SK-N-MC (cell line): Measurements from ENCODE around the gene COL5A2.
A peak's percentile ranks its signal among the peaks of the same experiment; 100 is the strongest.

Experiments
- DNase-seq: peaks from one replicate; pipeline ENCODE4 v3.0.0-alpha.2; 2011; ENCODE audit warnings: low read depth, low spot score
- H3K27ac ChIP-seq: fragments of 200-600 bp; sonication (generic); 2 replicates; pipeline ENCODE4 v1.5.1; 2016; ENCODE audit warnings: mixed run types
- H3K36me3 ChIP-seq: fragments of 200-600 bp; sonication (generic); 2 replicates; pipeline ENCODE4 v1.6.1; 2017; ENCODE audit warnings: antibody characterized with exemption, low read length, mixed read lengths; ENCODE audit not compliant: insufficient read depth
- H3K4me3 ChIP-seq: fragments of 200-600 bp; sonication (generic); 2 replicates; pipeline ENCODE4 v1.5.1; 2016
- H3K9ac ChIP-seq: fragments of 200-600 bp; sonication (generic); 2 replicates; pipeline ENCODE4 v1.8.0; 2017; ENCODE audit warnings: mixed run types, mixed read lengths; ENCODE audit not compliant: insufficient read length
- H3K9me3 ChIP-seq: fragments of 200-600 bp; sonication (generic); 2 replicates; pipeline ENCODE4 v1.6.1; 2017; ENCODE audit warnings: low read depth, mild to moderate bottlenecking, antibody characterized with exemption, low read length, moderate library complexity, mixed read lengths
- EZH2 ChIP-seq: fragments of 200-600 bp; sonication (generic); IDR thresholded peaks from one replicate; pipeline ENCODE4 v1.6.1; 2017; ENCODE audit warnings: antibody characterized with exemption
- FOXP2 ChIP-seq: optimal IDR thresholded peaks from 2 replicates; pipeline ENCODE3; 2011; ENCODE audit warnings: mild to moderate bottlenecking, moderate library complexity; ENCODE audit not compliant: insufficient read depth; ENCODE audit errors: extremely low read length, control extremely low read depth
- POLR2AphosphoS5 ChIP-seq: IDR thresholded peaks from 2 replicates; pipeline ENCODE4 v1.6.1; 2012; ENCODE audit warnings: mild to moderate bottlenecking, low read depth, low read length, borderline replicate concordance

The COL5A2 gene

GRCh38 chr2:189074506-189074905, 105.1 kb downstream of the COL5A2 start:
- TF ChIP-seq FOXP2 (no peak), POLR2AphosphoS5 (no peak), EZH2 (no peak)
- peak overlapping the region; percentile 48 for H3K9ac ChIP-seq
- H3K36me3 ChIP-seq = peaks cover 65% of the 10 kb centered on the region
- H3K4me3 ChIP-seq = peak overlapping the region; percentile 31
- H3K9me3 ChIP-seq = no peaks in the 10 kb centered on the region
- DNase-seq = peak; percentile 63
- H3K27ac ChIP-seq = peak overlapping the region; percentile 91

GRCh38 chr2:189072036-189072435, 107.5 kb downstream of the COL5A2 start:
- TF ChIP-seq POLR2AphosphoS5 (no peak), FOXP2 (no peak), EZH2 (no peak)
- Histone ChIP-seq H3K27ac (no peak overlapping the region), H3K9me3 (no peaks in the 10 kb centered on the region), H3K36me3 (peaks cover 59% of the 10 kb centered on the region), H3K9ac (no peak overlapping the region), H3K4me3 (no peak overlapping the region)
- DNase-seq = no peak

- no peaks in the 10 kb centered on the region for H3K9me3 ChIP-seq
- no peak overlapping the region for H3K9ac ChIP-seq
- no peak for TF ChIP-seq FOXP2
- TF ChIP-seq EZH2 = no peak
- no peak for TF ChIP-seq POLR2AphosphoS5
- H3K4me3 ChIP-seq = no peak overlapping the region
- no peak for DNase-seq
- H3K27ac ChIP-seq = no peak overlapping the region
- H3K36me3 ChIP-seq = peaks cover 57% of the 10 kb centered on the region
Measured at GRCh38 chr2:189069855-189070619, 109.5 kb downstream of the COL5A2 start.

GRCh38 chr2:189066037-189066436, 113.5 kb downstream of the COL5A2 start:
- Histone ChIP-seq H3K9me3 (no peaks in the 10 kb centered on the region), H3K4me3 (no peak overlapping the region), H3K36me3 (peaks cover 69% of the 10 kb centered on the region), H3K9ac (no peak overlapping the region), H3K27ac (no peak overlapping the region)
- no peak for DNase-seq
- TF ChIP-seq POLR2AphosphoS5 (no peak), FOXP2 (no peak), EZH2 (no peak)

- no peak overlapping the region for H3K9ac ChIP-seq
- no peaks in the 10 kb centered on the region for H3K9me3 ChIP-seq
- TF ChIP-seq FOXP2 (no peak), POLR2AphosphoS5 (no peak), EZH2 (no peak)
- peaks cover 79% of the 10 kb centered on the region for H3K36me3 ChIP-seq
- no peak overlapping the region for H3K27ac ChIP-seq
- no peak for DNase-seq
- H3K4me3 ChIP-seq = no peak overlapping the region
Measured at GRCh38 chr2:189060096-189060642, 119.4 kb downstream of the COL5A2 start.

GRCh38 chr2:189057316-189057715, 122.2 kb downstream of the COL5A2 start:
- H3K9me3 ChIP-seq = no peaks in the 10 kb centered on the region
- peaks cover 69% of the 10 kb centered on the region for H3K36me3 ChIP-seq
- H3K9ac ChIP-seq = no peak overlapping the region
- H3K4me3 ChIP-seq = no peak overlapping the region
- H3K27ac ChIP-seq = no peak overlapping the region
- no peak for DNase-seq
- TF ChIP-seq FOXP2 (no peak), POLR2AphosphoS5 (no peak), EZH2 (no peak)

- peaks cover 74% of the 10 kb centered on the region for H3K36me3 ChIP-seq
Measured at GRCh38 chr2:189056200-189057106, 123.1 kb downstream of the COL5A2 start.

GRCh38 chr2:189050165-189050712, 129.3 kb downstream of the COL5A2 start:
- TF ChIP-seq FOXP2 (no peak), POLR2AphosphoS5 (no peak), EZH2 (no peak)
- peaks cover 63% of the 10 kb centered on the region for H3K36me3 ChIP-seq
- DNase-seq = no peak
- no peaks in the 10 kb centered on the region for H3K9me3 ChIP-seq
- H3K9ac ChIP-seq = no peak overlapping the region
- no peak overlapping the region for H3K4me3 ChIP-seq
- no peak overlapping the region for H3K27ac ChIP-seq

More at GRCh38 chr2:189056200-189057106, 123.1 kb downstream of the COL5A2 start:
- Histone ChIP-seq H3K4me3 (no peak overlapping the region), H3K27ac (0 out of 2 replicates have a peak overlapping the region, but pooled peaks have one; percentile 27), H3K9ac (no peak overlapping the region), H3K9me3 (no peaks in the 10 kb centered on the region)
- DNase-seq = no peak
- TF ChIP-seq EZH2 (no peak), POLR2AphosphoS5 (no peak), FOXP2 (no peak)
